SK-N-SH (cell line): ENCODE measurements around the gene PPIC. TPM values are rescaled to one million over a fixed set of nuclear protein-coding genes. Genes with fewer than 3 reads are reported as not detected.

Experiments
- CTCF ChIA-PET: fragments of 300-600, 350-600 bp; formaldehyde crosslinking; extraction: SDS; loops from one replicate; lab custom pipeline; 2021; lab: Yijun Ruan, JAX
- POLR2A ChIA-PET: fragments of 350-600 bp; sonication (Branson Sonifier 250); formaldehyde crosslinking; extraction: SDS; loops from one replicate; lab custom pipeline; 2020; ENCODE audit warnings: antibody characterized with exemption, inconsistent platforms; lab: Yijun Ruan, JAX
- DNase-seq: peaks from one replicate; pipeline ENCODE4 v3.0.0; 2012
- H2AFZ ChIP-seq: fragments of 200-600 bp; sonication (generic); 2 replicates; pipeline ENCODE4 v1.8.1; 2016; ENCODE audit warnings: antibody characterized with exemption, mild to moderate bottlenecking, low read depth
- H3F3A ChIP-seq: fragments of 200-600 bp; sonication (generic); replicated peaks from 2 replicates; pipeline ENCODE3; 2016; ENCODE audit warnings: antibody characterized with exemption, mild to moderate bottlenecking; ENCODE audit not compliant: insufficient read depth
- H3K27ac ChIP-seq, 2 experiments: fragments of 200-500 bp in 1 of 2; fragments of 200-600 bp in 1 of 2; sonication (Bioruptor generic) in 1 of 2; sonication (generic), shearing (Covaris generic) in 1 of 2; 2 replicates each; pipeline versions ENCODE4 v1.5.1 to v1.6.1; 2014 to 2016; ENCODE audit warnings: low read depth in 2 of 2, inconsistent platforms in 1 of 2, low read length in 1 of 2, mild to moderate bottlenecking in 1 of 2, mixed read lengths in 1 of 2
- H3K27me3 ChIP-seq: fragments of 200-600 bp; sonication (generic), shearing (Covaris generic); 2 replicates; pipeline ENCODE4 v1.6.1; 2016; ENCODE audit warnings: mixed run types; ENCODE audit not compliant: insufficient read depth
- H3K36me3 ChIP-seq, 2 experiments: fragments of 200-500 bp in 1 of 2; fragments of 200-600 bp in 1 of 2; sonication (Bioruptor generic) in 1 of 2; sonication (generic) in 1 of 2; replicated peaks in 1 of 2; 2 replicates each; pipeline versions ENCODE3 to v1.5.1; 2014 to 2016; ENCODE audit warnings: low read length in 1 of 2, mild to moderate bottlenecking in 1 of 2; ENCODE audit not compliant: insufficient read depth in 2 of 2, control insufficient read depth in 1 of 2
- H3K4me1 ChIP-seq, 2 experiments: fragments of 200-500 bp in 1 of 2; fragments of 200-600 bp in 1 of 2; sonication (Bioruptor generic) in 1 of 2; sonication (generic), shearing (Covaris generic) in 1 of 2; 2 replicates each; pipeline versions ENCODE4 v1.5.1 to v1.6.1; 2014 to 2016; ENCODE audit warnings: low read depth in 1 of 2, low read length in 1 of 2, mixed run types in 1 of 2; ENCODE audit not compliant: insufficient read depth in 2 of 2, control insufficient read depth in 1 of 2
- H3K4me2 ChIP-seq: fragments of 200-600 bp; sonication (generic), shearing (Covaris generic); 2 replicates; pipeline ENCODE4 v1.6.1; 2017; ENCODE audit warnings: mixed run types
- H3K4me3 ChIP-seq, 2 experiments: fragments of 200-500 bp in 1 of 2; fragments of 200-600 bp in 1 of 2; sonication (Bioruptor generic) in 1 of 2; sonication (generic), shearing (Covaris generic) in 1 of 2; 2 replicates each; pipeline versions ENCODE4 v1.5.1 to v1.8.1; 2014 to 2016; ENCODE audit warnings: low read depth in 2 of 2, inconsistent platforms in 1 of 2, low read length in 1 of 2, mild to moderate bottlenecking in 1 of 2, mixed read lengths in 1 of 2, moderate library complexity in 1 of 2
- H3K79me2 ChIP-seq: fragments of 200-600 bp; sonication (generic); 2 replicates; pipeline ENCODE4 v1.8.1; 2017; ENCODE audit warnings: mild to moderate bottlenecking; ENCODE audit not compliant: insufficient read depth
- H3K9ac ChIP-seq: fragments of 200-600 bp; sonication (generic); 2 replicates; pipeline ENCODE4 v1.6.1; 2017; ENCODE audit warnings: mixed run types
- H3K9me2 ChIP-seq: fragments of 200-600 bp; sonication (generic); 2 replicates; pipeline ENCODE4 v1.6.1; 2017; ENCODE audit warnings: mixed run types
- H3K9me3 ChIP-seq: fragments of 200-600 bp; sonication (generic); 2 replicates; pipeline ENCODE4 v1.6.1; 2017; ENCODE audit warnings: mixed run types, mild to moderate bottlenecking, moderate library complexity
- H4K20me1 ChIP-seq: fragments of 200-600 bp; sonication (generic); 2 replicates; pipeline ENCODE4 v1.6.1; 2017; ENCODE audit warnings: mild to moderate bottlenecking, mixed run types; ENCODE audit not compliant: insufficient read depth
- CTCF ChIP-seq: fragments of 200-600 bp; sonication (generic); IDR thresholded peaks from 2 replicates; pipeline ENCODE4 v1.6.1; 2017; ENCODE audit warnings: antibody characterized with exemption, mild to moderate bottlenecking, moderate library complexity
- FOXJ3 ChIP-seq: sonication (generic); formaldehyde crosslinking; IDR thresholded peaks from 2 replicates; pipeline ENCODE4 v1.5.1; 2020; ENCODE audit warnings: mild to moderate bottlenecking, missing genetic modification reagents
- GABPA ChIP-seq: IDR thresholded peaks from 2 replicates; pipeline ENCODE4 v1.4.0; 2012; ENCODE audit warnings: low read depth, mild to moderate bottlenecking
- JUND ChIP-seq: IDR thresholded peaks from 2 replicates; pipeline ENCODE4 v1.4.0; 2012
- MAX ChIP-seq: IDR thresholded peaks from 2 replicates; pipeline ENCODE4 v1.4.0; 2012; ENCODE audit warnings: low read depth
- MEF2A ChIP-seq: IDR thresholded peaks from 2 replicates; pipeline ENCODE4 v1.4.0; 2012; ENCODE audit warnings: low read depth, borderline replicate concordance
- NFIC ChIP-seq: IDR thresholded peaks from 2 replicates; pipeline ENCODE4 v1.4.0; 2012; ENCODE audit warnings: borderline replicate concordance
- NRF1 ChIP-seq: IDR thresholded peaks from 2 replicates; pipeline ENCODE4 v1.6.1; 2012; ENCODE audit warnings: low read depth, mild to moderate bottlenecking, low read length
- PBX3 ChIP-seq: IDR thresholded peaks from 2 replicates; pipeline ENCODE4; 2012
- POLR2AphosphoS5 ChIP-seq: IDR thresholded peaks from 2 replicates; pipeline ENCODE4 v1.6.1; 2012; ENCODE audit warnings: low read depth, low read length
- RFX5 ChIP-seq: IDR thresholded peaks from 2 replicates; pipeline ENCODE4 v1.6.1; 2012; ENCODE audit warnings: mild to moderate bottlenecking, improper control_type of control experiment, low read length
- RXRA ChIP-seq: IDR thresholded peaks from 2 replicates; pipeline ENCODE4 v1.4.0; 2012; ENCODE audit warnings: low read depth, mild to moderate bottlenecking, borderline replicate concordance
- SMC3 ChIP-seq: IDR thresholded peaks from 2 replicates; pipeline ENCODE4 v1.6.1; 2012; ENCODE audit warnings: low read depth, low read length, improper control_type of control experiment
- TAF1 ChIP-seq: IDR thresholded peaks from 2 replicates; pipeline ENCODE4 v1.6.1; 2012; ENCODE audit warnings: low read depth, mild to moderate bottlenecking, low read length, moderate library complexity, borderline replicate concordance
- TEAD4 ChIP-seq: IDR thresholded peaks from 2 replicates; pipeline ENCODE4 v1.4.0; 2012; ENCODE audit warnings: mild to moderate bottlenecking, borderline replicate concordance; ENCODE audit not compliant: insufficient read depth
- USF1 ChIP-seq: IDR thresholded peaks from 2 replicates; pipeline ENCODE4 v1.4.0; 2012; ENCODE audit warnings: low read depth, borderline replicate concordance
- YY1 ChIP-seq: IDR thresholded peaks from 2 replicates; pipeline ENCODE4 v1.4.0; 2012; ENCODE audit warnings: low read depth, mild to moderate bottlenecking
- WGBS: methylation state at CpG from one replicate; pipeline ENCODE4 v1.1.6; 2017; ENCODE audit warnings: low lambda C conversion rate; 5-methylcytosine and 5-hydroxymethylcytosine counted together
- polyA plus RNA-seq, 3 experiments: library from polyadenylated mRNA; depleted of rRNA; stranded (reverse); fragments of >200 nt; gene quantifications; 2 replicates each; pipeline ENCODE4 v1.2.3, GENCODE V29; 2012

PPIC gene
- polyA plus RNA-seq, 1 of the 3 experiments (the other 2 are of a cell fraction), result 55.1 TPM

- 50% methylated on average over 1 of the region's 1 CpG for WGBS
Observed at GRCh38 chr5:123047706-123048105, 11.2 kb upstream of the PPIC start.

DNA sequence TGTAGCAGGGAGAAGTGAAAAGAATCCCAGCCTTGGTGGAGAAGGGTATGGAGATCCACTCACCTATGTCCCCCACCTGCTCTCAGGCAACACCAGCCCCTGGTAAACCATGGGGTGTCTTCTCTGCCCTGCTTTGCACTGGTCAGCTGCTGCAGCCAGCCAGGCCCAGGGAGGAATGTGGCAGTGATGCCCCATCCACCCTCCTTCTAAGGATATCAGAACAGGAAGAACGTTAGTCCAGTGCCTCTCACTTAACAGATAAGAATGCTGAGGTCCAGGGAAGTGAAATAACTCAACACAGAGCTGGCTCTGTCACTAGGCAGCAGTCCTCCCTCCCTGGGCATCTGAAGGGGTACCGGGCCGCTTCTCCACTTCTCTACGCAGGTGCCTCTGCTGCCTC lies 9.7 kb upstream of the PPIC start:
- Histone ChIP-seq H3K9me3 (0 out of 2 replicates have a peak, but pooled peaks cover 2% of the 10 kb centered on the region), H3K9ac (no peak overlapping the region), H2AFZ (no peak overlapping the region), H3K79me2 (no peaks in the 10 kb centered on the region), H3K4me3 (no peak overlapping the region), H3K27me3 (no peaks in the 10 kb centered on the region), H3K27ac (no peak overlapping the region), H3K9me2 (no peaks in the 10 kb centered on the region), H3K4me1 (no peaks in the 10 kb centered on the region), H3K36me3 (no peaks in the 10 kb centered on the region), H3F3A (no peaks in the 10 kb centered on the region), H3K4me2 (no peak overlapping the region), H4K20me1 (no peaks in the 10 kb centered on the region)
- TF ChIP-seq PBX3 (no peak), CTCF (no peak), POLR2AphosphoS5 (no peak), YY1 (no peak), RXRA (no peak), SMC3 (no peak), TAF1 (no peak), USF1 (no peak), NRF1 (no peak), MAX (no peak), JUND (no peak), MEF2A (no peak)
- WGBS, result 80% methylated on average over 4 of the region's 4 CpGs
- no peak for DNase-seq
- CTCF ChIA-PET, result interaction anchor here (0.9 kb wide), 1 partner anchor 14 kb away, joined by 3 read pairs; no protein-coding TSS in a partner anchor
- POLR2A ChIA-PET, result no interaction called here

More at GRCh38 chr5:123047706-123048105, 11.2 kb upstream of the PPIC start:
- H2AFZ ChIP-seq, result no peak overlapping the region
- no peaks in the 10 kb centered on the region for H4K20me1 ChIP-seq
- H3K4me2 ChIP-seq, result no peak overlapping the region
- H3K9ac ChIP-seq, result no peak overlapping the region
- H3K79me2 ChIP-seq, result no peaks in the 10 kb centered on the region
- no peaks in the 10 kb centered on the region for H3K36me3 ChIP-seq
- ChIA-PET POLR2A (no interaction called here), CTCF (no interaction called here)
- no peaks in the 10 kb centered on the region for H3K9me2 ChIP-seq
- no peak overlapping the region for H3K4me3 ChIP-seq
- TF ChIP-seq MEF2A (no peak), RFX5 (no peak), GABPA (no peak), TAF1 (no peak), FOXJ3 (CRISPR knock-in tag) (no peak), NRF1 (no peak), NFIC (no peak), TEAD4 (no peak)
- H3K27me3 ChIP-seq, result no peaks in the 10 kb centered on the region
- H3F3A ChIP-seq, result no peaks in the 10 kb centered on the region
- H3K9me3 ChIP-seq, result peaks cover 7% of the 10 kb centered on the region; the same call in 1 of the 2 replicates
- no peak for DNase-seq
- no peak overlapping the region for H3K27ac ChIP-seq
- no peaks in the 10 kb centered on the region for H3K4me1 ChIP-seq
